ENCODE measurements around the gene PRDM15.
A peak's percentile ranks its signal among the peaks of the same experiment; 100 is the strongest.

PRDM15 gene

DNA sequence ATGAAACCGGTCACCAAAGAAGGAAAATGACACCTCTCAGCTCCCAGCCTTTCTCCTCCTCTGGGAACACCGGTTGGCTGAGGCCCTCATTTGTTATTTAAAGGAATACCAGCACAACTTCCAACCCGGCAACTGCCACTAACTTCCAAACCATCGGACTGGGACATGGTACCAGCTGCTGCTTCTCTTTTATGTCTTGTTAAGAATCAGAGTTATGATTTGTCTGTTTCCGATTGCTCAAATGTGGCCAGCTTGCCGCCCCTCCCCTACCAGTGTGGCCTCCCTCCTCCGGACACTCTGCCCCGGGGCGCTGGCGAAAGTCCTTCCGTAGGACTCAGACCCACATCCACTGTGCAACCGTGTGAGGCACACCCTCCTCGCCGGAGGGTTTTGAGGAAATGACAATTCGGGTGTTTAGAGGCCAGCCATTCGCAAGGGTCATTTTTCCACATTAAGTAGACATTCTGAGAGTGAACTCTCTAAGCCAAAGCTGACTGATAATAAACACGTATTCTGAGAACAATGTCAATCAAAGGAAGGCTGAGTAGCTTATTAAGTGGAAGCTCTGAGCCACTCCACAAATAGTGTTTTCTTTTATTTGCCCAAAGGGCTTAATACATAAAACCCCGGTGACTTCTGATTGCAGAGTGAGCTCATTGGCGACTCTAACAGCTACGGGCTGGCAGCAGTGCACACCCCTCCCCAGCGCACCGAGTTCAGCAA lies 117.8 kb downstream of the PRDM15 start:
- no peak overlapping the region for H3K9ac ChIP-seq
- H3K27ac ChIP-seq = no peak overlapping the region
- TF ChIP-seq Cebpa-rat (IDR thresholded peaks at IDR 0.05) = no peak
- peaks cover 0 to 14% (median 0%) of the 10 kb centered on the region in 11 experiments; a peak in 5 of 22 replicates for H4K20me1 ChIP-seq
- peaks cover 63 to 73% (median 68%) of the 10 kb centered on the region in 11 experiments for H3K27me3 ChIP-seq
- peaks cover 0 to 7% (median 6%) of the 10 kb centered on the region in 11 experiments; a peak in 9 of 22 replicates for H3K9me3 ChIP-seq (replicated peaks in 1 of 11)
- H3K4me2 ChIP-seq = peak overlapping the region in 4 of 11 experiments; percentile 10 to 75 (median 64); a peak in 7 of 22 replicates
- H3K4me3 ChIP-seq = no peak overlapping the region
- H3K4me1 ChIP-seq = peaks cover 0 to 18% (median 0%) of the 10 kb centered on the region in 10 experiments; a peak in 9 of 20 replicates
- H3K36me3 ChIP-seq = no peaks in the 10 kb centered on the region

DNA sequence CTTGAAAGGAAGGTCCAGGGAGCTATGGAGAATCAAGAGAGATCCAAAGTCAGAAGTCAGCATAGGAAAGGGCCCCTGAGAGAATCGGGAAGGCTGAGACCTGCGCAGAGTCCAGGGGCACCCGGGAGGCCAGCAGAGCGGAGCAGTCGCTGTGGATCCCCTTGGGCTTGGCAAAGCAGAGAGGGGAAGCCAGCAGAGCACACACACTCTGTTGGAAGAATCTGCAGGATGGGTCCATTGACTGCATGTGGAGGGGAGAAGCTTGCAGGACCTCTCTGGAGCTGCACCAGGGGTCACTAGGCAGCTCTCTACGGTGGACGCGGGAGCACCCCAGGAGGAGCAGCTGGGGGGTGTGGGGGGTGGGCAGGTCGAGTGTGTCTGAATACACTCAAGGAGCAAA lies 118.7 kb downstream of the PRDM15 start:
- H3K4me2 ChIP-seq = peak overlapping the region in 3 of 11 experiments; percentile 55 to 75 (median 74); a peak in 2 of 22 replicates
- H3K36me3 ChIP-seq = no peaks in the 10 kb centered on the region
- H3K9ac ChIP-seq = no peak overlapping the region
- no peak overlapping the region for H3K27ac ChIP-seq
- H4K20me1 ChIP-seq = peaks cover 0 to 10% (median 0%) of the 10 kb centered on the region in 11 experiments; a peak in 3 of 22 replicates
- TF ChIP-seq Cebpa-rat (IDR thresholded peaks at IDR 0.05) = no peak
- H3K27me3 ChIP-seq = peaks cover 54 to 63% (median 58%) of the 10 kb centered on the region in 11 experiments
- H3K4me3 ChIP-seq = no peak overlapping the region
- no peaks in the 10 kb centered on the region for H3K9me3 ChIP-seq (replicated peaks in 1 of 11)
- peaks cover 4 to 18% (median 7%) of the 10 kb centered on the region in 10 experiments; a peak in 19 of 20 replicates for H3K4me1 ChIP-seq

DNA sequence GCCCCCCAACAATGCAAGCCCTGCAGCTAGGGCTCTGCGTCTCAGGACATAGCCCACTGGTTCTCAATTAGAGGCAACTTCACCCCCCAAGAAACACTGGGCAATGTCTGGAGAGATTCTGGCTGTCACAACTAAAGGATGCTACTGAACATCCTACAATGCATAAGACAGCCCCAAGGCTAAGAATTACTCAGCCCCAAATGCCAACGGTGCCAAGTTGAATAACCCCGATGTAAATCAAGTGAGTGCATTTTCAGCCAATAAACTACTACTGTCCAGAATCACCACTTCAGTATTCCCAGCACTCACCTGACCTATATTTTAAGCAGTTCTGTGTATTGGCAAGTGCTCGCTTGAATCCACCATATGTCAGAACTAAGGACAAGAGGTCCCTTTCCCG lies 119.2 kb downstream of the PRDM15 start:
- no peak overlapping the region for H3K9ac ChIP-seq
- no peak overlapping the region for H3K4me2 ChIP-seq
- H3K9me3 ChIP-seq (replicated peaks in 1 of 11) = no peaks in the 10 kb centered on the region
- H3K4me3 ChIP-seq = no peak overlapping the region
- peaks cover 9 to 22% (median 12%) of the 10 kb centered on the region in 10 experiments for H3K4me1 ChIP-seq
- H3K27ac ChIP-seq = no peak overlapping the region
- peaks cover 0 to 10% (median 0%) of the 10 kb centered on the region in 11 experiments; a peak in 2 of 22 replicates for H4K20me1 ChIP-seq
- H3K27me3 ChIP-seq = peaks cover 49 to 58% (median 54%) of the 10 kb centered on the region in 11 experiments
- no peaks in the 10 kb centered on the region for H3K36me3 ChIP-seq
- TF ChIP-seq Cebpa-rat (IDR thresholded peaks at IDR 0.05) = no peak

DNA sequence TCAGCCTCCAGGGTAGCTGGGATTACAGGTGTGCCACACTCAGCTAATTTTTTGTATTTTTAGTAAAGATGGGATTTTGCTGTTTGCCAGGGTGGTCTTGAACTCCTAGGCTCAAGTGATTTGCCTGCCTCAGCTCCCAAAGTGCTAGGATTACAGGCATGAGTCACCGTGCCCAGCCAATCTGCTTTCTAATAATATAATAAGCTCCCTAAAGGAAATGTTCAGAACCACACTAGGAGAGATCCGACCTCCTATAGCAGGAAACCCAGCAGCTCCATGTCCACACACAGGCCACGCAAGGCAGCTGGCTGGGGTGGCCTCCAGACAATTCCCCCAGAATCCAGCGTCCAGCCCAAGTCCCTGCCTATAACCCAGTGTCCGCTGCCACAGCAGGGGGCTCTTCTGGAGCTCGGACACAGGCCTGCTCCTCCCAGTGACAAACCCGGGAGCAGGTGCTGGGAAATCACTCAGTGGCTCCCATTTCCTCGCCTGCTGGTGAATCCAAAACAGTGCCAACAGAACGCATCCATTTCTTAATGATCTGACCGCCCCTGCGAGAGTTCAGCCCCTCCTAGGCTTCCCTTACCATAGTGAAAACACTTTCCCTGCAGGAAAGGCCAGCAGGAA lies 119.8 kb downstream of the PRDM15 start:
- H4K20me1 ChIP-seq = peaks cover 0 to 8% (median 0%) of the 10 kb centered on the region in 11 experiments; a peak in 2 of 22 replicates
- H3K4me2 ChIP-seq = no peak overlapping the region
- H3K4me1 ChIP-seq = peaks cover 12 to 28% (median 18%) of the 10 kb centered on the region in 10 experiments
- H3K27me3 ChIP-seq = peaks cover 43 to 52% (median 48%) of the 10 kb centered on the region in 11 experiments
- no peaks in the 10 kb centered on the region for H3K36me3 ChIP-seq
- H3K4me3 ChIP-seq = no peak overlapping the region
- no peak overlapping the region for H3K27ac ChIP-seq
- no peak for TF ChIP-seq Cebpa-rat (IDR thresholded peaks at IDR 0.05)
- H3K9me3 ChIP-seq (replicated peaks in 1 of 11) = no peaks in the 10 kb centered on the region
- no peak overlapping the region for H3K9ac ChIP-seq

DNA sequence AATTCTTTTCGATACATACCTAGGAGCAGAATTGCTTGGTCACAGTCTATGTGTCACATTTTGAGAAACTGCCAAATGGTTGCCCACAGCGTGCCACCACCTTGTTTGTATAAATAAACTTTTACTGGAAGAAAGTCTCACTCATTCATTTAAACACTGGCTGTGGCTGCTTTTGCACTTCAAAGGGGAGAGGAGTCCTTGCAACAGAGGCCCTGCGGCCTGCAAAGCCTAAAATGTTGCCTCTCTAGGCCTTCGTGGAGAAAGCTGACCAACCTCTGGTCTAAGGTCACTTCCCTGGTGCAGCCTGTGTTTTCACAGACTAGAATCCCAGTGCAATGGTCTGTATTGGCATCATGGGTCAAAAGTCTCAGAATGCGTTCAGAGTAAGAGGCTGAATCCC lies 120.6 kb downstream of the PRDM15 start:
- TF ChIP-seq Cebpa-rat (IDR thresholded peaks at IDR 0.05) = no peak
- Histone ChIP-seq H3K4me2 (no peak overlapping the region), H3K27me3 (peaks cover 35 to 44% (median 40%) of the 10 kb centered on the region in 11 experiments), H4K20me1 (peaks cover 0 to 7% (median 0%) of the 10 kb centered on the region in 11 experiments; a peak in 2 of 22 replicates), H3K4me1 (peaks cover 12 to 32% (median 22%) of the 10 kb centered on the region in 10 experiments), H3K9me3 (replicated peaks in 1 of 11) (no peaks in the 10 kb centered on the region), H3K4me3 (no peak overlapping the region), H3K36me3 (no peaks in the 10 kb centered on the region), H3K9ac (no peak overlapping the region), H3K27ac (no peak overlapping the region)

DNA sequence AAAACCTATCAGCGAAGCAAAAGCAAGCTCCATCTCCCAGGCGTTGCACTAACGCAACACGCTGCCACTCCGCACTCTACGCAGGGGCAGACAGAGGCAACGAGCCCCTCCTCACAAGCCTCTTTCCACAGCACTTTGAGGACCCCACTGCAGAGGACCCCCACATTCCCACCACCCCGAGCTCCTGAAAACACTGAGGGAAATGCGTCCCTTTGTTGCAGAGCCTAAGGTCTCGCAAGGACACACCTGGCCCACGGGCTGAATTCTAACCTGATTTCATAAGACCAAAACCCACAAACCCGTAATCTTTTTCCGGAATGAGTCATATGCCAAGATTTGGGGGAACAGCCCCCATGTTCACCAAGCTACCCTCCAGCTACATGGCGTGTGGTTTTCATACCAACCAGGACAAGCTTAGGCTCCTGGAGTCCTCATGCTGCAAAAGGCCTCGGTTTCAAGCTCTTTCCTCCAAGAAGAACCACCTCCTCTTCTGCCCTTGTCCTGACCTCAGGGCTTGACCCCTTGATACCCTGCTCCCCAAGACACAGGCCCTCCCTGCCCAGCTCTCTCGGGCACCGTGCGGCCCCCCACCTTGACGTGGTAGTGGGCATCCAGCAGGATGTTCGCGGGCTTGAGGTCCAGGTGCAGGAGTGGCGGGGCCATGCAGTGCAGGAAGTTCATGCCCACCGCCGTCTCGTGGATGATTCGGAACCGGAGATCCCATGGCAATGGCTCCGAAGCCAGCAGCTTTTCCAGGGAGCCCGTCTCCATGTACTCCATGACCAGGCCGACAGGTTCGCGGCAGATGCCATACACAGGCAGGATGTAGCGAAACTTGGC lies 123.0 kb downstream of the PRDM15 start:
- Histone ChIP-seq H4K20me1 (no peaks in the 10 kb centered on the region), H3K27me3 (peaks cover 11 to 20% (median 16%) of the 10 kb centered on the region in 11 experiments), H3K9me3 (replicated peaks in 1 of 11) (no peaks in the 10 kb centered on the region), H3K36me3 (no peaks in the 10 kb centered on the region), H3K4me1 (peaks cover 19 to 40% (median 34%) of the 10 kb centered on the region in 10 experiments), H3K4me3 (no peak overlapping the region), H3K4me2 (peak overlapping the region in 6 of 11 experiments; percentile 63 to 79 (median 72); a peak in 9 of 22 replicates), H3K27ac (no peak overlapping the region), H3K9ac (no peak overlapping the region)
- no peak for TF ChIP-seq Cebpa-rat (IDR thresholded peaks at IDR 0.05)

DNA sequence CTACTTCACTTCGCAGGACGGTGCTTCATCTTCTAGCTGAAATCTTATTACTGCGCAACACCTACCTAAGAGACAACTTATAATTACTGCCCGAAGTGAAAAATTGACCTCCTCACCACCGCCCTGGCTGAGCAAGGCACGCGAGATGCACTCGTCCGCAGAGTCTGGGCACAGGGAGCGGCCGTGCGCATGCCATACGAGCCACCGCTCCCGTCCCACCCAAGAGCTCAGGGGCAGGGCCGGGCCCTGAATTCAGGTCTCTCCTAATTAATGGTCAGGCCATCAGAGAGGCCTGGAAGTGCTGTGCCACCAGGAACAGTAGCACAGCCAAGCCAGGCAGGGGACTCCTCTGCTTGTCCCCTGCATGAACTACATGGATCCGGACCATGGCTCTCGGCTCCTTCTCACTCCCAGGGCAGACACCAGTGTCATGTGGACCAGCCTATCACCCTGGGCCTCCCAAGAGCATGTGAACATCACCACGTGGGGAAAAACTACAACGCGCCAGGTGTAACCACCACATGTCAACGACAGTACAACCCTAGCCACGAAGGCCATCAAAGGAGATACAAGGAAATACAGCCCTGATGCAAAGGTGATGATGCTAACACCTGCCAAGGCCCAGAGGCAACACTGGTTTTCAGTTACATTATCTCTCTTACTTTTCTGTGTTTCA lies 123.7 kb downstream of the PRDM15 start:
- Histone ChIP-seq H3K27me3 (peaks cover 4 to 13% (median 8%) of the 10 kb centered on the region in 11 experiments), H3K27ac (no peak overlapping the region), H3K4me1 (peaks cover 13 to 46% (median 36%) of the 10 kb centered on the region in 10 experiments), H3K9ac (no peak overlapping the region), H3K4me2 (peak overlapping the region in 9 of 11 experiments; percentile 29 to 79 (median 68); a peak in 17 of 22 replicates), H3K9me3 (replicated peaks in 1 of 11) (no peaks in the 10 kb centered on the region), H3K36me3 (no peaks in the 10 kb centered on the region), H4K20me1 (no peaks in the 10 kb centered on the region), H3K4me3 (no peak overlapping the region)
- no peak for TF ChIP-seq Cebpa-rat (IDR thresholded peaks at IDR 0.05)

DNA sequence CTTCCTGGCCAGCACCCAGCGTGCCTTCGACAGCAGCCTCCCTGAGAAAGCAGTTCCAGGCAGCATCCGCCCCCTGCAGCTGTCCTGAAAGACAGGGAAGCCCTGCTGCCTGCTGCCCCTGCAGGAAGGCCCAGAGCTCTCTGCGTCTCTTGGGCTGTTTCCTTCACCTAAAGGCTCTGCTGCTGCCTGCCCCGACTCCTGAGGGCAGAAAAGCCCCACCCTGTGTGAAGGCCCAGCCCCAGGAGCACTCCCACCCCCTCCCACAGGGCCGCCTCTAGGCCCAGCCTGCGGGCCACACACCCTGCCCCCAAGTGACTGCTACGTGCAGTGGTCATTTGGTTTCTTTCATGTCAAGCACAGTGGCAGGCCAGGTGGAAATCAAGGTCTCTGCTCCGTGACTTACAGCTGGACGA lies 124.7 kb downstream of the PRDM15 start:
- peaks cover 13 to 50% (median 39%) of the 10 kb centered on the region in 10 experiments for H3K4me1 ChIP-seq
- H3K4me2 ChIP-seq = peak overlapping the region in 9 of 11 experiments; percentile 29 to 79 (median 68); a peak in 18 of 22 replicates
- H4K20me1 ChIP-seq = no peaks in the 10 kb centered on the region
- H3K9me3 ChIP-seq (replicated peaks in 1 of 11) = no peaks in the 10 kb centered on the region
- TF ChIP-seq Cebpa-rat (IDR thresholded peaks at IDR 0.05) = no peak
- H3K4me3 ChIP-seq = no peak overlapping the region
- peaks cover 0 to 4% (median 0%) of the 10 kb centered on the region in 11 experiments; a peak in 4 of 22 replicates for H3K27me3 ChIP-seq
- peak overlapping the region in 1 of 11 experiments; percentile 46; a peak in 1 of 22 replicates for H3K9ac ChIP-seq
- no peaks in the 10 kb centered on the region for H3K36me3 ChIP-seq
- H3K27ac ChIP-seq = no peak overlapping the region

Measured in BLaER1 treated with 17β-estradiol and CSF1 and Interleukin-3, amounts not matched to agents 10 nM and 100 nM (cell line).